Measurements from ENCODE around the gene GPR17. TPM values are rescaled to one million over a fixed set of nuclear protein-coding genes. Genes with fewer than 3 reads are reported as not detected.

GPR17 gene
- total RNA-seq, 2 experiments from 2014 or later: not detected

DNA sequence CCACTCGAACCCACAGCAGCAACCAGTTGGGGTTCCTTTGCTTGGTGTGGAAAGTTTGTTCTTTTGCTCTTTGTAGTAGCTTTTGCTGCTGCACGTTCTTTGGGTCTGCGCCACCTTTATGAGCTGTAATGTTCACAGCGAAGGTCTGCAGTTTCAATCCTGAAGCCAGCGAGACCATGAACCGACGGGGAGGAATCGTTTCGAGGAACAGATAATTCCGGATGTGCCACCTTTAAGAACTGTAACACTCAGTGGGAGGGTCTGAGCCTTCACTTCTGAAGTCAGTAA is 14.3 kb downstream of the GPR17 start:
- Mint-ChIP-seq H3K9me3 (no peaks in the 10 kb centered on the region), H3K4me1 (peaks cover 3% of the 10 kb centered on the region), H3K27ac (no peak overlapping the region), H3K4me3 (no peak overlapping the region), H3K36me3 (no peaks in the 10 kb centered on the region), H3K27me3 (peaks cover 38% of the 10 kb centered on the region)
- DNase-seq: no peak

DNA sequence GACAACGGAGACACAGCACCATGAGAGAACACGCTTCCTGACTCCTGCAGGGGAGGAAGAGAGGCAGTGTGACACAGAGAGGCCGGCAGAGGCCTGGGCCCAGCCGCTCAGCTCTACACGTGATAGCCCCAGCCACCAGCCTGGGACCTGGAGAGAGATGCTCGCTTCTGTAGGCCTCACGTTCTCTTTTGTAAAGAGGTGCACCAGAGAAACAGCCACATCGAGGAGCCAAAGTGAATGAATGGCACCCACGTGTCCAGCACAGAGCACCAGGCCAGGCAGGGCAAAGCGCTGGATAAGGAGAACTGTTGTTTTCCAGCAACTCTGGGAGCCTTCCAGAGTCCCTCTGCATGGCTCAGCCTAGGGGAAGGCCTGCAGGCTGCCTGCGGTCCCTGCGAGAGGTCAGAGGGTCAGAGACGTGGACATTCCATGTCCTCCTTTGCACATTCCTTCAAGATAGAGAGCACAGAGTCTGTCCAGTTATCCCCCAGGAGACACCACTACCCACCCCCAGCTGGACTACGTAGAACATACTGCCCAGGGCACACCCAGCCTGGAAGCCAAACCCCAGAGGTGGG is 15.2 kb downstream of the GPR17 start:
- Mint-ChIP-seq H3K36me3 (no peaks in the 10 kb centered on the region), H3K4me1 (peaks cover 3% of the 10 kb centered on the region), H3K27ac (no peak overlapping the region), H3K9me3 (no peaks in the 10 kb centered on the region), H3K27me3 (peaks cover 44% of the 10 kb centered on the region), H3K4me3 (no peak overlapping the region)
- DNase-seq: no peak

DNA sequence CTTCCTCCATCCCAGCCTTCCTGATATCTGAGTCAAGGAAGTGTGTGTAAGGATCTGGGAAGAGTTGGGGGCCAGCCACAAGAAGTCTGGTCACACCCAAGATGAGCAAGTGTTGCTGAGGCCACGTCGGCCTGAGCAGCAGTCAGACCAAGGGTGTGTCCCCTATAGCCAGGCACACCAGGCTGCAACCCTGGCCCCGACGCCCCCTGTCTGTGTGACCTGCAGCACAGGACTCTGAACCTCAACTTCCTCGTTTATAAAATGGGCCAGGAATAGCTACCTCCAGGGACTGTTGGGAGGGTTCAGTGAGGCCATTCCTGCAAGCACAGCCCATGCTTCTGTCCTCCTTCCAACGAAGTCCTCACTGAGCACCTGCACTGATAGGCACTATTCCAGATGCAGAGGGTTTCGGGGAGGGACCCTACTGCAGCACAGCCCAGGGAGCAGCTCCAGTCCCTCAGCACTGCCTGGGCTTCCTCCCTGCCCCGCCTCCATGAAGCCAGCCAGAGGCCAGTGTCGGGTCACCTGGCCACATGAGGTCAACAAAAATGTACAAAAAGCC is 16.1 kb downstream of the GPR17 start:
- DNase-seq: no peak
- Mint-ChIP-seq H3K9me3 (no peaks in the 10 kb centered on the region), H3K27ac (no peak overlapping the region), H3K4me3 (no peak overlapping the region), H3K36me3 (no peaks in the 10 kb centered on the region), H3K4me1 (peaks cover 3% of the 10 kb centered on the region), H3K27me3 (peaks cover 52% of the 10 kb centered on the region)

DNA sequence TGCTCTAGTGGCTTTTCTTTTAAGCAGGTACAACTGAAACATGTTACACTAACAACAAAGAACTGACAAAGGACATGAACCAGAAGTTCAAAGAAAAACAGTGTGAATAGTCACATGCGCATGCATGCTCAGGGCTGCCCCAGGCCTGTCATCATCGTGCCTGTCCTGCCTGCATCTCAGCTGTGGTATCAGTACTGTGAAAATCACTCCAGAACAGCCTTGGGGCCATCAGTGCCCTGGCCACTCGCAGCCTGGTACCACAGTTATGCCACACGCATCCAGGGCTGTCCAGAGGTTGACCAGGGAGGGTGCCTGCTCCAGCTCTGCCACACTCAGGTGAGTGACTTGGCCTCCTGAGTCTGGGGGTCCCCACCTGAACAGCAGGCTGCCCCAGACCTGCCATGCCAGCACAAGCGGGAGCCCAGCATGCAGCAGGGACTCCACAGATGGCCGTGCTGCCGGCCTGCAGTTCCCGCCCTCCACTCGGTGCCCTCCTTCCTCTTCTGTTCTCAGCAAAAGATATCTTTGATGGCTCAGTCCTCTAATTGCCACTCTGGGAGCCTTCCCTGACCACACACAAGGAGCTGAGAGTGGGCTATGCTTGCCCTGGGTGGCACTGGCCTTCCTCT is 17.1 kb downstream of the GPR17 start:
- no peak overlapping the region for H3K4me3 Mint-ChIP-seq
- H3K27ac Mint-ChIP-seq: no peak overlapping the region
- peaks cover 59% of the 10 kb centered on the region for H3K27me3 Mint-ChIP-seq
- H3K4me1 Mint-ChIP-seq: peaks cover 3% of the 10 kb centered on the region
- no peak for DNase-seq
- H3K36me3 Mint-ChIP-seq: no peaks in the 10 kb centered on the region
- H3K9me3 Mint-ChIP-seq: no peaks in the 10 kb centered on the region

GRCh38 chr2:127663566-127664064 is 17.7 kb downstream of the GPR17 start:
- no peak overlapping the region for H3K27ac Mint-ChIP-seq
- DNase-seq: no peak
- H3K4me1 Mint-ChIP-seq: peaks cover 3% of the 10 kb centered on the region
- peaks cover 59% of the 10 kb centered on the region for H3K27me3 Mint-ChIP-seq
- H3K9me3 Mint-ChIP-seq: no peaks in the 10 kb centered on the region
- H3K36me3 Mint-ChIP-seq: no peaks in the 10 kb centered on the region
- no peak overlapping the region for H3K4me3 Mint-ChIP-seq

DNA sequence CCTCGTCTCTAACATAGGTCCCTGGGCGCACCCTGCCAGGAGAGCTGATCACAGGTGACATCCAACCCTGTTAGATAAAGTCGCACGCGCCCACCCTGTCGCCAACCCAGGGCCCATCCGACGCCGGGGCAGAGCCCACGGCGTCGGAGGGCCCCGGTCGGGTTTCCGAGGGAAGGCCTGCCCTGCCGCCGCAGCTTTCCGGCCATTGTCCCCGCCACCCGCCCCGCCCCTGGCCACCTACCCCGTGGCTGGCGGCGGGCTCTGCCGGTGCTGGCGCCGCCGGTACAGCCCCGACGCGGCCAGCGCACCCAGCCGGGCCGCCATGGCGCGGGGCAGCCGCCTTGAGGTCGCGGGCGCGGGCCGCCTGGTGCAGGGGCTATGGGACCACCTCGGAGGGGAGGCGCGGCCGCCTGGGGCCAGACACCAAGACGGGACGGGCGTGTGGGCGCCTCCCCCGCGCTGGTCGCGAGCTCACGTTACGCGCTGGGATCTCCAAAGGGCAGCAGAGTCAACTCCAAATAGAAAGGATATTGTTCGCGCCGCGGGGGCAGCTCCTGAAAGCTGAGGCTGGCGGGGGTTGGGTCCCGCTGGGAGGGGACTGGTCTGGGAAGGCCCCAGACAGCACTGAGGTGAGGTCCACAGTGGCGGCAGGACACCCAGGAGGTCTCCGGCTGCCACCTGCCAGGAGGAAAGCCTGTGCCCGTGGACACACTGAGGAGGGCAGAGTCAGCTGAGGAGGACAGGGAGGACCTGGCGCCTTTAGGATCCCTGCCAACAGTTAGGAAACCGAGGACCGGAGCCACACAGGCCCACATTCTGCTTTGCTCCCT is 18.3 kb downstream of the GPR17 start:
- no peak overlapping the region for H3K4me3 Mint-ChIP-seq
- DNase-seq: no peak
- peaks cover 3% of the 10 kb centered on the region for H3K4me1 Mint-ChIP-seq
- H3K27ac Mint-ChIP-seq: no peak overlapping the region
- H3K36me3 Mint-ChIP-seq: no peaks in the 10 kb centered on the region
- H3K27me3 Mint-ChIP-seq: peaks cover 64% of the 10 kb centered on the region
- no peaks in the 10 kb centered on the region for H3K9me3 Mint-ChIP-seq

DNA sequence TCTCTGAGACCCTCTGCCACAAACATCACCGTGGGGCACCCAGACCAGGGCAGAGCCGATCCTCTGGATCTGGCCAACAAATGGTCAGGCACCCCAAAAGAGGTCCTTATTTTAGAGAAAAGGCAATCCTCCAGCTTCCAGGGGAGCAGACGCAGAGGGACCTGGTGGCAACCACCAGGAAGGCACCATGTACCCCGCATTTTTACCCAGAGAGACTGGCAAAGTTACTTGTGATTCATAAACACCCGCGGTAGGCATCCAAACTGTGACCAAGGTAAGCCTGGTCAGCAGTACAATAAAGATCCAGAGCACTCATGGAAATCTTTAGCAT is 18.9 kb downstream of the GPR17 start:
- Mint-ChIP-seq H3K4me1 (peaks cover 3% of the 10 kb centered on the region), H3K27me3 (peaks cover 65% of the 10 kb centered on the region), H3K9me3 (no peaks in the 10 kb centered on the region), H3K36me3 (no peaks in the 10 kb centered on the region), H3K4me3 (no peak overlapping the region), H3K27ac (no peak overlapping the region)
- no peak for DNase-seq

- Mint-ChIP-seq H3K27ac (no peak overlapping the region), H3K27me3 (peaks cover 66% of the 10 kb centered on the region), H3K4me3 (no peak overlapping the region), H3K36me3 (no peaks in the 10 kb centered on the region), H3K9me3 (no peaks in the 10 kb centered on the region), H3K4me1 (peaks cover 3% of the 10 kb centered on the region)
- no peak for DNase-seq
Measured at GRCh38 chr2:127665267-127665893, 19.4 kb downstream of the GPR17 start.

DNA sequence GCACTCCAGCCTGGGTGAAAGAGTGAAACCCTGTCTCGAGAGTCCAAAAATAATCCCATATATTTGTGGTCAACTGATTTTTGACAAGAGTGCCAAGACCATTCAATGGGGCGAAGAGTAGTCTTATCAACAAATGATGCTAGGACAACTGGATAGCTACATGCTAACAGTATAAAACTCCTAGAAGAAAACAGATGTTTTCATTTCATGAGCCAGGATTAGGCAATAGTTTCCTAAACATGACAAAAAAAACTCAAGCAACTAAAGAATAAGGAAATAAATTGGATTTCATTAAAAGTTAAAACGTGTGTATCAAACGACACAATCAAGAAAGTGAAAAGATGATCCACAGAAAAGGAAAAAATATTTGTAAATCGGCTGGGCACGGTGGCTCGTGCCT is 23.1 kb downstream of the GPR17 start:
- Mint-ChIP-seq H3K9me3 (no peaks in the 10 kb centered on the region), H3K4me1 (no peaks in the 10 kb centered on the region), H3K36me3 (no peaks in the 10 kb centered on the region), H3K4me3 (no peak overlapping the region), H3K27ac (no peak overlapping the region), H3K27me3 (peaks cover 65% of the 10 kb centered on the region)
- DNase-seq: no peak

DNA sequence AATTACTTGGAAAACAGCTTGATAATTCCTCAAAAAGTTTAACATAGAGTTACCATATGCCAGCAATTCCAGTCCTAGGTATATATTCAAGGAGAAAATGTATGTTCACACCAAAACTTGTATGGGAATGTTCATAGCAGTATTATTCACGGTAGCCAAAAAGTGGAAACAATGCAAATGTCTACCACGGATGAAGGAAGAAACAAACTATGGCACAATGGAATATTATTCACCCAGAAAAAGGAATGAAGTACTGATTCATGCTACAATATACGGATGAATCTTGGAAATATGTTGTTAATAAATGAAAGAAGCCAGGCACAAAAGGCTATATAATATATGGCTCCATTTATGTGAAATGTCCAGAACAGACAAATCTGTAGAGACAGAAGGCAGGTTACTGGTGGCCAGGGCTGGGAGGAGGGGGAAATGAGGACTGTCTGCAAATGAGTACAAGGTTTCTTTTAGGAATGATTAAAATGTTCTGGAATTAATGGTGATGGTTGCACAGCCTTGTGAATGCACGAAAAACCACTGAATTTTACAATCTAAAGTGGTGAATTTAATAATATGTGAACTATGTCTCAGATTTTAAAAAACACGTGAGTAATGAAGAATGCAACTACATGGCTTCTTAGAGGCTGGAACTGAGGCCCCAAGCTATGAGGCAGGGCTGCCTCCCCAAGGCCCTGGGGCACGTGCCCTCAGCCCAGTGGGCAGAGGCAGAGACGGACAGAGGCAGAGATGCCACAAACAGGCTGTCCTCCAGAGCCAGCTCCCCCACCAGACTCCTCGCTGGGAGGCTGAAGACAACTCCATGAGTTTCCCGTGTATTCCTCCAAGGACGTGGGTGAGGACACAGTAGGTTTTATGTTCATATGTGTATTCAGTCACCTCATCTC is 24.4 kb downstream of the GPR17 start:
- Mint-ChIP-seq H3K4me3 (no peak overlapping the region), H3K9me3 (no peaks in the 10 kb centered on the region), H3K27me3 (peaks cover 61% of the 10 kb centered on the region), H3K4me1 (peaks cover 4% of the 10 kb centered on the region), H3K27ac (no peak overlapping the region), H3K36me3 (no peaks in the 10 kb centered on the region)
- DNase-seq: no peak

GRCh38 chr2:127670957-127671290 is 25.0 kb downstream of the GPR17 start:
- Mint-ChIP-seq H3K4me1 (peaks cover 5% of the 10 kb centered on the region), H3K36me3 (no peaks in the 10 kb centered on the region), H3K27ac (no peak overlapping the region), H3K4me3 (no peak overlapping the region), H3K27me3 (peaks cover 61% of the 10 kb centered on the region), H3K9me3 (no peaks in the 10 kb centered on the region)
- no peak for DNase-seq

GRCh38 chr2:127671557-127672302 is 25.8 kb downstream of the GPR17 start:
- H3K36me3 Mint-ChIP-seq: no peaks in the 10 kb centered on the region
- peaks cover 58% of the 10 kb centered on the region for H3K27me3 Mint-ChIP-seq
- no peak overlapping the region for H3K27ac Mint-ChIP-seq
- H3K4me3 Mint-ChIP-seq: no peak overlapping the region
- peaks cover 5% of the 10 kb centered on the region for H3K4me1 Mint-ChIP-seq
- no peaks in the 10 kb centered on the region for H3K9me3 Mint-ChIP-seq
- DNase-seq: no peak

GRCh38 chr2:127672341-127673224 is 26.6 kb downstream of the GPR17 start:
- Mint-ChIP-seq H3K27me3 (peaks cover 59% of the 10 kb centered on the region), H3K4me1 (peaks cover 5% of the 10 kb centered on the region), H3K9me3 (no peaks in the 10 kb centered on the region), H3K4me3 (no peak overlapping the region), H3K27ac (peak overlapping the region; percentile 44), H3K36me3 (no peaks in the 10 kb centered on the region)
- no peak for DNase-seq
